Measurements from ENCODE around the gene HSF2.

HSF2 gene

GRCh38 chr6:122400121-122400450 is 634 bp downstream of the HSF2 start:
- DNase-seq (ENCODE audit: low read depth in 2 of 2): no peak

DNA sequence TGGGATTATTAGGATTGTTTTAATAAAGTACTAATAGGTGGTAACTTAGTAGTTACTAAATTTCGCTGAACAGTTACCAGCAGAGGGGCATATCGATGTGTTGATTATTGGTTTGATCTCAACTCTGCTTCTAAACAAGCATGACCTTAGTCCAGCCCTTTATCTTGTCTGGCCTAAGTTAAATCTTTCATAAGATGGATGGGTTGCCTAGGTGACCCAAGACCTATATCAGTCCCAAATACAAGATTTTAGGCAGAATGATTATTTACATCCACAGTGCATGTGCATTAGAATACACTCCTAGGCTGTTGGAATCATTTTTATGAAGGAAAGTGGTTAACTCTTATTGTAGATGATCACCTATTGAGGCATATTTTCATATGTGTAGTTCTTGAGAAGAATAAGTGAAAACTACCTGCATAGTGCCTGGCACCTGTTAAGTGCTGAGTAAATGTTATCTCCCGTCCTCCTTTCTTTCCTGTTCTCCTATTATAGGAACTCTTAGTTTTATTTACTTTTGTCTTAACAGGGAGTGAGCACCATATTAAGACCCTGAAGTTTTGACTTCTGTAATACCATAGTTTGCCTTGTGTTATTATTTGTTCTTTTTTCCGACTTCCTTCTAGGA is 1.1 kb downstream of the HSF2 start:
- no peak for DNase-seq (ENCODE audit: low read depth in 2 of 2)

DNA sequence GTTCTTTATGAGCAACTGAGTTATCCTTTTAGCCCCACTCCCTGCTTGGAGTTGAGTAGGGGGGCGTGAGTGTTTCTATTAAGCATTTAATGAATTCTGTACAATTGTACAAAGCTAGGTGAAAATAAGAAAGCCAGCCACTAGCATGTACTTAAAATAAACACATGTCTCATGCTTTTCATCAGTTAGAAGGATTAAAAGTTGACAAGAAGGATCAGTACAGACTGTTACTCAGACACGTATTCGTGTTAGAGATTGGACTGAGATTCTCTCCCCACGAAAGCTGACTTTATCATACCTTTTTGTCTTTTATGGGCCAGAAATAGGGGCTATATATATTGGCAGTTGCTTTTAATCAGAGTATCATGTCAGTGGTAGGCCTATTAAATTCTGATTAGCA is 1.7 kb downstream of the HSF2 start:
- no peak for DNase-seq (ENCODE audit: low read depth in 2 of 2)

DNA sequence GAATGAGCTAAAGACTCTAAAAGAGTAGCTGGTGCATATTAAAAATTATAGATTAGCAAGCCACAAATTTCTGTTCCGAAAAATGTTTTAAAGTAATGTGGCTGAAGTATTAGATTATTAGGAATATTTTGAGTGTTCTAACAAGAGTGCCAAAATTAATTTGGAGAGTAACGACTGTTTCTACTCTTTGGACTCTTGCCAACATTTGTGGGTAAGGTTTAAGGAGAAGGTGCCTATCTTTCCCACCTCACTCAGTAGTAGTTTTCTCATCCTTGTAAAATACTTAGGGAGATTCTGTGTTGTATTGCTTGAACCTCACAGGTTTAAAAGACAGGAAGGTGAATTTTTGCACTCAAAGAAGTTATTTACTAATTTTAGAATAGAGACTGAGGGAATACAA is 5.0 kb downstream of the HSF2 start:
- DNase-seq (ENCODE audit: low read depth in 2 of 2): no peak

DNA sequence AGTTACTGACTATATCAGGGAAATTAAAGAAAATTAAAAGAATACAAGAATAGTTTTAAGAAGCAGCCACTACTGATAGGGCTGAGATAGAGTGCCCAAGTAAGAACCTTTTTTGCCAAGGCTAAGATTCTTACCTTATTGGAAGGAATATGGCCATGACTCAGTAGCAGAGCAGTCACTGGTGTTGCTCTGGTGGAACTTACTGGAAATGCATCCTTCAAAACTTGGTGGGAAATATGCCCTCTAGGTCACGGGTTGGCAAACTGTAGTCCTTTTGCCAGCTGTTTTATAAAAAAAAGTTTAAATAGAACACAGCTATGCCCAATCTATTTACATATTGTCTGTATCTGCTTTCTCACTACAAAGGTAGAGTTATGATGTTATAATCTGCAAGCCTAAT is 6.0 kb downstream of the HSF2 start:
- DNase-seq (ENCODE audit: low read depth in 2 of 2): no peak

- no peak for DNase-seq (ENCODE audit: low read depth in 2 of 2)
Measured at GRCh38 chr6:122406187-122406586, 6.7 kb downstream of the HSF2 start.

GRCh38 chr6:122407712-122408111 is 8.3 kb downstream of the HSF2 start:
- no peak for DNase-seq (ENCODE audit: low read depth in 2 of 2)

DNA sequence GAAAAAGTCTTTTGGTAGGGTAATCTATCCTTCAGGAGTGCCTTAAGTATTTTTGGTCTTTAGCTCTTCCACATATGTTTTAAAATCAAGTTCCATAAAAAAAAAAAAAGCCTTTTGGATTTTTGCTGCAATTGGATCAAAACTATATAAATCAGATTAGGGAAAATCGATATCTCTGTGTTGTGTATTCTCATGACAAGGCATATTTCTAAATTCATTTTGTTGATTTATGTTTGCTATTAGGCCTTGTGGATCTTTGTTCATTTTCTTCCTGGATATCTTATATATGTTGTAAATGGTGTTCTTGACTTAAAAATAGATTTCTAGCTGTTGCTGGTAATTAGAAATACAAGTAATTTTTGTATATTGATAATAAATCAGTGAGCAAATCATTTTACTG is 8.8 kb downstream of the HSF2 start:
- no peak for DNase-seq (ENCODE audit: low read depth in 2 of 2)

- no peak for DNase-seq (ENCODE audit: low read depth in 2 of 2)
Measured at GRCh38 chr6:122408702-122409458, 9.4 kb downstream of the HSF2 start.

- no peak for DNase-seq (ENCODE audit: low read depth in 2 of 2)
Measured at GRCh38 chr6:122412001-122412400, 12.5 kb downstream of the HSF2 start.

DNA sequence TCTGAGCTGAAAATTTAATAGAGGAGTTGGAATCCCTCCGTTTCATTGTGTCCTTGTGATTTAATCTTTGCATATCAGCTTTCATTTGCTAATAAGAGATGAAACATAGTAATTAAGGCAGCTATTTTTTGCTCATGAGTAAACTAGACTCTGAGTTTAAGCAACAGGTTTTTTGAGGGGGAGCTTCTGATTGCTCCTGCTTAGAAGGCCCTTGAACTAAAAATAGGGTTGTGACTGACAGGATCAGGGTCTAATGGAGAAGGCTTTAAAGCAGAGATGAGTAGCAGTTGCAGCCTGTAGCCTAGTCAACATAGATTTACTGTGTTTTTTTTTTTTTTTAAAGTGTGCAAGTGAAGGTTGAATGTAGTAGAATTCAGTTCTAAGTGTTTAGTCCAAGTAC is 17.4 kb downstream of the HSF2 start:
- DNase-seq (ENCODE audit: low read depth in 2 of 2): no peak

- no peak for DNase-seq (ENCODE audit: low read depth in 2 of 2)
Measured at GRCh38 chr6:122422003-122422402, 22.6 kb downstream of the HSF2 start.

DNA sequence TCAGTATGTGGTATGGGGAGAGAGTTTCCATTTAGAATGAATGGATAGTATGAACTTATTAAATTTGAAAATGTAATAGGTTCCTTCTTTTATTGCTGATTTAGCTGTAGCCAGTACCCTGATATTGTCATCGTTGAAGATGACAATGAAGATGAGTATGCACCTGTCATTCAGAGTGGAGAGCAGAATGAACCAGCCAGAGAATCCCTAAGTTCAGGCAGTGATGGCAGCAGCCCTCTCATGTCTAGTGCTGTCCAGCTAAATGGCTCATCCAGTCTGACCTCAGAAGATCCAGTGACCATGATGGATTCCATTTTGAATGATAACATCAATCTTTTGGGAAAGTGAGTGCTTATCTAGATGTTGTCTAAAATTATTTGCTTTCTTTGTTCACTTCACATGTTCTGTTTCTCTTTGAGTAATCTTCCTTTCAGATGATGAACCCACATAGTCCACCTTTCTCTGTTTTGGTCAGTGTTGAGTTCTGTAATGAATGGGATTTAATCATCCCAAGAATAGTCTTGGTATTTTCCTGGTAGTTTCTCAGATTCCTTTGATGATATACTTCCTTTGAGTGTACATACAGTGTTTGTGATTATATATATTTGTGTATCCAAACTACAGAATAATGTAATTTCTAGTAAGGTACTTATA is 23.3 kb downstream of the HSF2 start:
- DNase-seq (ENCODE audit: low read depth in 2 of 2): no peak

- no peak for DNase-seq (ENCODE audit: low read depth in 2 of 2)
Measured at GRCh38 chr6:122423734-122424133, 24.3 kb downstream of the HSF2 start.

DNA sequence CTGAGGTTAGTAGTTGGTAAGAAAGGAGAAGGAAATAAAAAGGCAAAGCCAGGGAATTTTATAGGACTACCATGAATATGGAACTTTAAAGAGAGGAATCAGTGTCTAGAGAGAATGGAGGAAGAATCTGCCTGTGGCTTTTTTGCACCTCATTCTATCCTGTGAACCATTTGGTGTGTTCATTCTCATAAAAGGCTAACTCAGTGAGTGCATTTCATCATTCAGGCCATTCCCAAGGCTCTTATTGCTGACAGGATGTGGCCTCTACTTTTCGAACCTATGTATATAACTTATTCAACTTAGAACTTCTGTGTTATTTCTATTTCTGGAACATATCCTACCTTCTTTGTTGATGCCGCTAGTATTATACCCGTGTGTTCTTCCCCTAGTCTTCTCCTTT is 27.1 kb downstream of the HSF2 start:
- no peak for DNase-seq (ENCODE audit: low read depth in 2 of 2)

GRCh38 chr6:122428781-122429180 is 29.3 kb downstream of the HSF2 start:
- DNase-seq (ENCODE audit: low read depth in 2 of 2): no peak

- no peak for DNase-seq (ENCODE audit: low read depth in 2 of 2)
Measured at GRCh38 chr6:122429323-122429722, 29.9 kb downstream of the HSF2 start.

DNA sequence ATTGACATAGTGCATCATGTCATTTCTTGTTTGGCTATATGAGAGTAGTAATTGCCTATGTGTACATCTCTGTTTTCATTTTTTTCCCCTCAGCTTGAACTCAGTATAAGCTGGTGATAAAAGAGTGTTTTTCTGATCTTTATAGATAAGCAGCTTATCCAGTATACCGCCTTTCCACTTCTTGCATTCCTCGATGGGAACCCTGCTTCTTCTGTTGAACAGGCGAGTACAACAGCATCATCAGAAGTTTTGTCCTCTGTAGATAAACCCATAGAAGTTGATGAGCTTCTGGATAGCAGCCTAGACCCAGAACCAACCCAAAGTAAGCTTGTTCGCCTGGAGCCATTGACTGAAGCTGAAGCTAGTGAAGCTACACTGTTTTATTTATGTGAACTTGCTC is 32.3 kb downstream of the HSF2 start:
- no peak for DNase-seq (ENCODE audit: low read depth in 2 of 2)

DNA sequence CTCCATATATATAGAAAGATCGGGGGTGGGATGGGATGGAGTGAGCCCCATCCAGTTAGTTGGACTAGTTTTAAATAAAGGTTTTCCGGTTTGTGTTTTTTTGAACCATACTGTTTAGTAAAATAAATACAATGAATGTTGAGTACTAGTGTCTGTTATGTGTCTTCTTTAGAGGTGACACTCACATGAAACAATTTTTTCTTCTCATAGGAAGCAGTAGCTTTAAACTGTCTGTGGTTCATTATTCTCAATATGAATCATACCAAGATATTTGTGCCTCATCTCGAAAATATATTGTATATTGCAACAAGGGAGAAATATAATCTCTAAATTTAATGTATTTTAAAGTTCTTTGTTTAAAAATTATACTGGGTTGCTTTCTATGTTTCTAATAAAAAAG is 33.4 kb downstream of the HSF2 start:
- no peak for DNase-seq (ENCODE audit: low read depth in 2 of 2)

- no peak for DNase-seq (ENCODE audit: low read depth in 2 of 2)
Measured at GRCh38 chr6:122438975-122439374, 39.5 kb downstream of the HSF2 start.

GRCh38 chr6:122445274-122445673 is 45.8 kb downstream of the HSF2 start:
- no peak for DNase-seq (ENCODE audit: low read depth in 2 of 2)

GRCh38 chr6:122449069-122449468 is 49.6 kb downstream of the HSF2 start:
- DNase-seq (ENCODE audit: low read depth in 2 of 2): no peak

DNA sequence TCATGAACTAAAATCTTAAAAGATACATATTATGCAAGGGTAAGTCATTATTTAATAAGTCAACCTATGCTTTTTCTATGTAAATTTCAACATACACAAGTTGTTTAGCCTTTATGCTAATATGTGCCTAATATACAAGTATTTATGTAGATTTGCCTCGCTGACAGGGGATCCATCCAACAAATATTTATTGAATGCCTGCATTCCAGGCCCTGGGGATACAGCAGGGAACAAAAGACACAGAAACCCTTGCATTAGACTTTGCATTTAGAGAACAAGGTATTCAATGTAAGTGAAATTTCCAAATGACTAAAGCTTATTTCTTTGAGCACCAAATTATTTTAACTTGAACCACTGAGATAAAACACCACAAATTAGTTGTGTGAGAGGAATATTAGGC is 53.1 kb downstream of the HSF2 start:
- no peak for DNase-seq (ENCODE audit: low read depth in 2 of 2)

All from stimulated activated CD8-positive, alpha-beta memory T cell treated with anti-CD3 and anti-CD28 coated beads, Interleukin-15, amount 100 ng/mL, for 4 hours (primary cell).